Thyroid gland (tissue), 4 donors: ENCODE measurements around the gene ALPK1.

Source experiments
- POLR2A ChIP-seq, 2 donors: fragments of 450-650 bp; IDR thresholded peaks; one replicate each; pipeline ENCODE4 v1.6.1; 2017; ENCODE audit warnings: antibody characterized with exemption in 2 of 2, mild to moderate bottlenecking in 2 of 2, moderate library complexity in 1 of 2
- TF ChIP-seq, protein P1 (sequence below), 6 experiments: fragments of 200-600 bp in 3 of 6; fragments of 450-650 bp in 3 of 6; sonication (generic) in 3 of 6; IDR thresholded peaks; one replicate each; pipeline ENCODE4 v1.5.1; 2016 to 2019; ENCODE audit warnings: antibody characterized with exemption in 6 of 6, mild to moderate bottlenecking in 2 of 6, inconsistent platforms in 1 of 6, moderate library complexity in 1 of 6

DNA sequence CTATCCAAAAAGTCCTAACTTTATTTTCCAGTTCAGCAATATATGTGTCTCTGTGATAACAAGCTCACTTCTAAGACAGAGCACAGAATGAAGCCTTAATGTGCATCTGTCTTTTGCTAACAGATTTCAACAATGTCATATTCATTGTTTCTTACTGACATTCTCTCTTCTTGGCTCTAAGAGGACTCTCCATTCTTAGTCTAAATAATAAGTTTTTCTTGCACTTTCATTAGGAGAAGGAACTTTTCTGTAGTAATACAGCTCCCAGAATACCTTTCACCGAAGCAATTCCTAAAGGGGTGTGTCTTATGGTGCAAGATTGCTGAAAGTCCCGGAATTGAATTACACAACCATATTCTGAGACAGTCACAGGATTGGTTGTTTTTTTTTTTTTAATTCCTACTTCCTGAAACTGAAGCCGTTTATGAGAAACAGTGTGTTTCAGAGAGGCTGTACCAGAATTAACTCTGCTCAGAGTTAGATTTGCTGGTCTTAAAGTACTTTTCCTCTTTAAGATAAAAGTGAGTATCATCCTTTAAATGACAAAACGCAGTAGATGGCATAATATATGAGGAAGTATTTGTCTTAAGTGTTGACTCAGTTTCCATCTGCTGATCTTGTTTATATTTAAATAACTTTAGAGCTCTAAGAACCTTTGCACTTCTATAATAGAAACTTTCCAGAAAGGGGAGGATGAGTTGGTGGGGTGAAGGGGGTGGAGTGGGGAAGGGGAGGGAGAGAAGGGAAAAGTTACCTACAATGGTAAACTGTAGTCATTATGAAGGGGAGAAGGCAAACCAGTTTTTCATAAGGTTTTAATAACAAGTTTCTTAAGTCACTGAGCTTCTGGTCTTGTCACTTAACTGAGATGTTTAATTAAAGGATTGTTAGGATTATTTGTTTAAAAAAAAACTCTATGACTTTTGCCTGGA is at the start of gene ALPK1:
- TF ChIP-seq, protein P1, sequence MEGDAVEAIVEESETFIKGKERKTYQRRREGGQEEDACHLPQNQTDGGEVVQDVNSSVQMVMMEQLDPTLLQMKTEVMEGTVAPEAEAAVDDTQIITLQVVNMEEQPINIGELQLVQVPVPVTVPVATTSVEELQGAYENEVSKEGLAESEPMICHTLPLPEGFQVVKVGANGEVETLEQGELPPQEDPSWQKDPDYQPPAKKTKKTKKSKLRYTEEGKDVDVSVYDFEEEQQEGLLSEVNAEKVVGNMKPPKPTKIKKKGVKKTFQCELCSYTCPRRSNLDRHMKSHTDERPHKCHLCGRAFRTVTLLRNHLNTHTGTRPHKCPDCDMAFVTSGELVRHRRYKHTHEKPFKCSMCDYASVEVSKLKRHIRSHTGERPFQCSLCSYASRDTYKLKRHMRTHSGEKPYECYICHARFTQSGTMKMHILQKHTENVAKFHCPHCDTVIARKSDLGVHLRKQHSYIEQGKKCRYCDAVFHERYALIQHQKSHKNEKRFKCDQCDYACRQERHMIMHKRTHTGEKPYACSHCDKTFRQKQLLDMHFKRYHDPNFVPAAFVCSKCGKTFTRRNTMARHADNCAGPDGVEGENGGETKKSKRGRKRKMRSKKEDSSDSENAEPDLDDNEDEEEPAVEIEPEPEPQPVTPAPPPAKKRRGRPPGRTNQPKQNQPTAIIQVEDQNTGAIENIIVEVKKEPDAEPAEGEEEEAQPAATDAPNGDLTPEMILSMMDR (IDR thresholded peaks at IDR 0.05) = no peak
- peak in 1 of 2 donors; percentile 49 for TF ChIP-seq POLR2A (IDR thresholded peaks at IDR 0.05)
